Glutamatergic neuron (in vitro differentiated cells): ENCODE data around the gene PRSS1. TPM values are rescaled to one million over a fixed set of nuclear protein-coding genes. Genes with fewer than 3 reads are reported as not detected.
"Not testable (repeated sequence)": the region's sequence is repeated elsewhere in the genome, so short reads cannot be mapped to it uniquely, and the experiment has no call there.

ENCODE experiments used
- DNase-seq: peaks from one replicate; pipeline ENCODE4 v3.0.0; 2022
- H3K27ac Mint-ChIP-seq: one replicate; pipeline ENCODE4 v1.8.0; 2020; ENCODE audit warnings: mild to moderate bottlenecking, mixed read lengths, inconsistent platforms; ENCODE audit not compliant: unreplicated experiment
- H3K27me3 Mint-ChIP-seq: one replicate; pipeline ENCODE4 v1.8.0; 2020; ENCODE audit warnings: mild to moderate bottlenecking, moderate library complexity, mixed read lengths, inconsistent platforms; ENCODE audit not compliant: unreplicated experiment
- H3K36me3 Mint-ChIP-seq: one replicate; pipeline ENCODE4 v1.8.0; 2020; ENCODE audit warnings: mild to moderate bottlenecking, mixed read lengths, inconsistent platforms; ENCODE audit not compliant: unreplicated experiment
- H3K4me1 Mint-ChIP-seq: one replicate; pipeline ENCODE4 v1.8.0; 2020; ENCODE audit warnings: mild to moderate bottlenecking, low read depth, mixed read lengths, inconsistent platforms; ENCODE audit not compliant: unreplicated experiment
- H3K4me3 Mint-ChIP-seq: one replicate; pipeline ENCODE4 v1.8.0; 2020; ENCODE audit warnings: mild to moderate bottlenecking, mixed read lengths, inconsistent platforms; ENCODE audit not compliant: unreplicated experiment
- H3K9me3 Mint-ChIP-seq: one replicate; pipeline ENCODE4 v1.8.0; 2020; ENCODE audit warnings: mild to moderate bottlenecking, moderate library complexity, mixed read lengths, inconsistent platforms; ENCODE audit not compliant: unreplicated experiment
- CTCF ChIP-seq: fragments of 200-600 bp; sonication (generic); IDR thresholded peaks from one replicate; pipeline ENCODE4 v1.5.0; 2021; ENCODE audit not compliant: partially characterized antibody, unreplicated experiment
- long read RNA-seq: library from polyadenylated mRNA; unstranded; transcript quantifications from one replicate; pipeline ENCODE4 v2.0.0, GENCODE V29; 2020; ENCODE audit not compliant: unreplicated experiment
- total RNA-seq: library from RNA; stranded (reverse); fragmentation: NEBNext Ultra II Directional; extraction: Animal tissue kit (Norgen Biotek cat#: 25700); gene quantifications from one replicate; pipeline ENCODE4 v1.2.1, GENCODE V29; 2021; ENCODE audit not compliant: unreplicated experiment

The PRSS1 gene
- total RNA-seq: not detected
- long read RNA-seq: 0 reads

GRCh38 chr7:142749218-142749993, at the start of gene PRSS1:
Gene PRSS1, plus strand, starts transcription at chr7:142749472. Its CDS starts 13 bp downstream, at chr7:142749485.
- Mint-ChIP-seq H3K9me3 (peaks cover under 1% of the 10 kb centered on the region), H3K4me3 (no peak within 1 kb of the TSS), H3K27ac (no peak within 1 kb of the TSS), H3K27me3 (peaks cover 2% of the 10 kb centered on the region), H3K4me1 (peaks cover 5% of the 10 kb centered on the region), H3K36me3 (no peaks in the 10 kb centered on the region)
- TF ChIP-seq CTCF: no peak
- DNase-seq: no peak

- not testable (repeated sequence) for DNase-seq, H3K36me3 Mint-ChIP-seq, H3K27ac Mint-ChIP-seq, H3K27me3 Mint-ChIP-seq, H3K4me1 Mint-ChIP-seq, H3K4me3 Mint-ChIP-seq, H3K9me3 Mint-ChIP-seq
These were observed 48.3 kb upstream of the PRSS1 start for GRCh38 chr7:142700935-142701334.

- Mint-ChIP-seq H3K4me3 (no peak overlapping the region), H3K27me3 (peaks cover 4% of the 10 kb centered on the region), H3K36me3 (no peaks in the 10 kb centered on the region), H3K9me3 (peaks cover 2% of the 10 kb centered on the region), H3K4me1 (no peaks in the 10 kb centered on the region), H3K27ac (no peak overlapping the region)
- TF ChIP-seq CTCF: no peak
- DNase-seq: no peak
These were observed 45.5 kb upstream of the PRSS1 start for GRCh38 chr7:142703655-142704305.

- not testable (repeated sequence) for DNase-seq, H3K27ac Mint-ChIP-seq, H3K4me1 Mint-ChIP-seq, H3K36me3 Mint-ChIP-seq, H3K4me3 Mint-ChIP-seq, H3K27me3 Mint-ChIP-seq, H3K9me3 Mint-ChIP-seq
These were observed 40.5 kb upstream of the PRSS1 start for GRCh38 chr7:142708726-142709125.

GRCh38 chr7:142709921-142710320, 39.4 kb upstream of the PRSS1 start:
- no peaks in the 10 kb centered on the region for H3K36me3 Mint-ChIP-seq
- no peak overlapping the region for H3K27ac Mint-ChIP-seq
- H3K27me3 Mint-ChIP-seq: peaks cover 2% of the 10 kb centered on the region
- H3K4me1 Mint-ChIP-seq: no peaks in the 10 kb centered on the region
- TF ChIP-seq CTCF: no peak
- no peak for DNase-seq
- H3K9me3 Mint-ChIP-seq: peaks cover 1% of the 10 kb centered on the region
- H3K4me3 Mint-ChIP-seq: no peak overlapping the region

GRCh38 chr7:142711196-142711595, 38.1 kb upstream of the PRSS1 start:
- no peak overlapping the region for H3K27ac Mint-ChIP-seq
- no peak for TF ChIP-seq CTCF

More at GRCh38 chr7:142711196-142711595, 38.1 kb upstream of the PRSS1 start:
- Mint-ChIP-seq H3K4me3 (no peak overlapping the region), H3K4me1 (no peaks in the 10 kb centered on the region), H3K27me3 (peaks cover 2% of the 10 kb centered on the region), H3K36me3 (no peaks in the 10 kb centered on the region), H3K9me3 (no peaks in the 10 kb centered on the region)
- DNase-seq: no peak
